Measurements from ENCODE around the gene CLEC18A. TPM values are rescaled to one million over a fixed set of nuclear protein-coding genes. Genes with fewer than 3 reads are reported as not detected.
"Not testable (repeated sequence)": the region's sequence is repeated elsewhere in the genome, so short reads cannot be mapped to it uniquely, and the experiment has no call there.

CLEC18A gene
- total RNA-seq = 1 to 10 TPM in 2 of 4 donors, under 1 TPM in 2; 0.45 to 1.3 (median 0.99) TPM

GRCh38 chr16:69951017-69951671 lies at the start of gene CLEC18A:
TSS of gene CLEC18A (plus strand) at chr16:69951334. CDS start at chr16:69951367, 33 bp downstream.
- intact Hi-C loops (cut with DNase I); H3K4me3 ChIP-seq: not testable (repeated sequence)

GRCh38 chr16:69903865-69904415 lies 47.2 kb upstream of the CLEC18A start:
- no peak for DNase-seq
- Histone ChIP-seq H3K27me3 (no peaks in the 10 kb centered on the region), H3K27ac (peak overlapping the region in 1 of 4 donors; percentile 7), H3K9me3 (no peaks in the 10 kb centered on the region), H3K4me1 (peaks cover 0 to 4% (median 0%) of the 10 kb centered on the region in 3 donors), H3K36me3 (peaks cover 0 to 50% (median 3%) of the 10 kb centered on the region in 3 donors), H3K4me3 (no peak overlapping the region)
- WGBS, 2 donors = 80 to 84% methylated on average over 8 of the region's 8 CpGs
- intact Hi-C loops (cut with DNase I) = no loop called here
- TF ChIP-seq CTCF (IDR thresholded peaks at IDR 0.05) = no peak
- TF ChIP-seq POLR2A (IDR thresholded peaks at IDR 0.05) = no peak

More at GRCh38 chr16:69951017-69951671, at the start of gene CLEC18A:
- not testable (repeated sequence) for DNase-seq, H3K27me3 ChIP-seq, H3K27ac ChIP-seq, H3K9me3 ChIP-seq, H3K4me1 ChIP-seq, H3K36me3 ChIP-seq
- WGBS, 2 donors = no CpG with 5 or more reads among the region's 26 CpGs

GRCh38 chr16:69904495-69905170 lies 46.5 kb upstream of the CLEC18A start:
- H3K27me3 ChIP-seq = no peaks in the 10 kb centered on the region
- TF ChIP-seq POLR2A (IDR thresholded peaks at IDR 0.05) (no peak), CTCF (IDR thresholded peaks at IDR 0.05) (no peak)
- peaks cover 0 to 53% (median 3%) of the 10 kb centered on the region in 3 donors for H3K36me3 ChIP-seq
- peaks cover 0 to 4% (median 0%) of the 10 kb centered on the region in 3 donors for H3K4me1 ChIP-seq
- DNase-seq = no peak
- intact Hi-C loops (cut with DNase I) = no loop called here
- H3K9me3 ChIP-seq = no peaks in the 10 kb centered on the region
- 84 to 90% methylated on average over 9 of the region's 9 CpGs for WGBS, 2 donors
- H3K27ac ChIP-seq = no peak overlapping the region
- no peak overlapping the region for H3K4me3 ChIP-seq

GRCh38 chr16:69905171-69905555 lies 46.0 kb upstream of the CLEC18A start:
- no peak overlapping the region for H3K4me3 ChIP-seq
- peaks cover 0 to 58% (median 3%) of the 10 kb centered on the region in 3 donors for H3K36me3 ChIP-seq
- H3K4me1 ChIP-seq = peaks cover 0 to 4% (median 0%) of the 10 kb centered on the region in 3 donors
- no peak for TF ChIP-seq CTCF (IDR thresholded peaks at IDR 0.05)
- no peak for TF ChIP-seq POLR2A (IDR thresholded peaks at IDR 0.05)
- DNase-seq = no peak
- no peaks in the 10 kb centered on the region for H3K9me3 ChIP-seq
- no peaks in the 10 kb centered on the region for H3K27me3 ChIP-seq
- no peak overlapping the region for H3K27ac ChIP-seq
- intact Hi-C loops (cut with DNase I) = no loop called here
- 59 to 75% methylated on average over 2 of the region's 2 CpGs for WGBS, 2 donors

GRCh38 chr16:69906838-69907401 lies 44.2 kb upstream of the CLEC18A start:
- peaks cover 0 to 64% (median 3%) of the 10 kb centered on the region in 3 donors for H3K36me3 ChIP-seq
- intact Hi-C loops (cut with DNase I) = no loop called here
- DNase-seq = no peak
- H3K27me3 ChIP-seq = no peaks in the 10 kb centered on the region
- no peak overlapping the region for H3K4me3 ChIP-seq
- 83 to 92% methylated on average over 6 of the region's 6 CpGs for WGBS, 2 donors
- TF ChIP-seq CTCF (IDR thresholded peaks at IDR 0.05) = no peak
- TF ChIP-seq POLR2A (IDR thresholded peaks at IDR 0.05) = no peak
- peaks cover 0 to 4% (median 0%) of the 10 kb centered on the region in 3 donors for H3K4me1 ChIP-seq
- no peaks in the 10 kb centered on the region for H3K9me3 ChIP-seq
- no peak overlapping the region for H3K27ac ChIP-seq
